ENCODE data around the gene C10orf95. TPM values are rescaled to one million over a fixed set of nuclear protein-coding genes. Genes with fewer than 3 reads are reported as not detected.

The C10orf95 gene
- total and polyA plus RNA-seq, 2 of the 13 experiments (the other 11 are each of a cell fraction or from before 2014, with no cell fraction given) = 0.05 to 0.07 TPM

DNA sequence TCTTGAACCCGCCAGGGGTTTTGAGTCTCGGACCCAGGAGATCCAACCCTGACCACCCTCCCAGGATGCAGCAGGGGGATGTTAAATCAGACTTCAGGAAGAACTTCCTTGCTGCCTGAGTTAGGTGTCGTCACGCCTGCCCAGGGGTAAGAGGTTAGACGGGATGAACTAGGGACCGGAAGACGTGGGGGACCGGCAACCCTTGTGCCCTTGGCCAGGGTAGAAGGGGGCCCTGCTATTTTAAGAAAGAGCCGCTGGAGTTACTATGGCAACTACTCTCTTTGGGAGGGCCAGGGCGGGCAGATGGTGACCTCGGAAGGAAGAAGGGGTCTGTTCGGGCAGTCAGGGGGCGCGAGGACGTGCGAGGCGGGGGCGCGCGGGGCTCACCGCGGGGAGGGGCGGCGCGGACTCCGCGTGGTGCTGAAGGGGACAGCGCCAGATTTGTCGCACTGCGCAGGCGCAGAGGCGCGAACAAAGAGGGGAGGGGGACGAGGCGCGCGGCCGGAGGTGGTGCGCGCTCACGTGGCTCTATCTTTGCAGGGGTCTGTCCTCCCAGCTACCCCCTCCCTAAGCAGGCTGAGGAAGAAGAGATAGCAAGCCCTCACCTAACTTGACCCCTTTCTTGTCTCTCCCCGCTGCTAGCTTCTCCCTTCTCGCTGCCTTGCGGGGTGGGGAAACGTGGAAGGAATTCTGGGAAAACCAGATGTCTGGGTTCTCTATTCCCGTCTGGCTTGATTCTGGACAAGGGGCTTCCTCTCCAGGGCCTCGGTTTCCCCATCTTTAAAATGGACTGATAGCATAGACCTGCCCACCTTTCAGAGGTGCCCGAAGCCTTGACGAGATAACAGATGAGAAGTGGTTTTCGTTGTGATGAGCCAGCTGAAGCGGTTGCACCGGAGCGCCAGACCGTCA lies 31.8 kb downstream of the C10orf95 start (continued):
- TF ChIP-seq, protein P1, sequence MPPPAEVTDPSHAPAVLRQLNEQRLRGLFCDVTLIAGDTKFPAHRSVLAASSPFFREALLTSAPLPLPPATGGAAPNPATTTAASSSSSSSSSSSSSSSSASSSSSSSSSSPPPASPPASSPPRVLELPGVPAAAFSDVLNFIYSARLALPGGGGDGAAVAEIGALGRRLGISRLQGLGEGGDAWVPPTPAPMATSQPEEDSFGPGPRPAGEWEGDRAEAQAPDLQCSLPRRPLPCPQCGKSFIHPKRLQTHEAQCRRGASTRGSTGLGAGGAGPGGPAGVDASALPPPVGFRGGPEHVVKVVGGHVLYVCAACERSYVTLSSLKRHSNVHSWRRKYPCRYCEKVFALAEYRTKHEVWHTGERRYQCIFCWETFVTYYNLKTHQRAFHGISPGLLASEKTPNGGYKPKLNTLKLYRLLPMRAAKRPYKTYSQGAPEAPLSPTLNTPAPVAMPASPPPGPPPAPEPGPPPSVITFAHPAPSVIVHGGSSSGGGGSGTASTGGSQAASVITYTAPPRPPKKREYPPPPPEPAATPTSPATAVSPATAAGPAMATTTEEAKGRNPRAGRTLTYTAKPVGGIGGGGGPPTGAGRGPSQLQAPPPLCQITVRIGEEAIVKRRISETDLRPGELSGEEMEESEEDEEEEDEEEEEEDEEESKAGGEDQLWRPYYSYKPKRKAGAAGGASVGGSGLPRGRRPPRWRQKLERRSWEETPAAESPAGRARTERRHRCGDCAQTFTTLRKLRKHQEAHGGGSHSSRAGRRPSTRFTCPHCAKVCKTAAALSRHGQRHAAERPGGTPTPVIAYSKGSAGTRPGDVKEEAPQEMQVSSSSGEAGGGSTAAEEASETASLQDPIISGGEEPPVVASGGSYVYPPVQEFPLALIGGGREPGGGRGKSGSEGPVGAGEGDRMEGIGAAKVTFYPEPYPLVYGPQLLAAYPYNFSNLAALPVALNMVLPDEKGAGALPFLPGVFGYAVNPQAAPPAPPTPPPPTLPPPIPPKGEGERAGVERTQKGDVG (CRISPR knock-in tag; IDR thresholded peaks at IDR 0.05; ENCODE audit: borderline replicate concordance) = no peak
- TF ChIP-seq ZNF746 (CRISPR knock-in tag; IDR thresholded peaks at IDR 0.05) (no peak), HNF1B (CRISPR knock-in tag; IDR thresholded peaks at IDR 0.05) (no peak), RXRB (CRISPR knock-in tag; IDR thresholded peaks at IDR 0.05; ENCODE audit: borderline replicate concordance) (no peak; the same call in 1 of the 2 replicates), ZSCAN9 (CRISPR knock-in tag; IDR thresholded peaks at IDR 0.05; ENCODE audit: borderline replicate concordance) (peak; percentile 89; the same call in 1 of the 2 replicates), DDIT3 (CRISPR knock-in tag; IDR thresholded peaks at IDR 0.05) (no peak), POLR2AphosphoS5 (IDR thresholded peaks at IDR 0.05; ENCODE audit: low read depth, low read length) (no peak), POLR2A (IDR thresholded peaks at IDR 0.05; ENCODE audit: insufficient read depth in 1 of 2, low read depth in 2 of 2, low read length in 2 of 2) (no peak), ZNF451 (CRISPR knock-in tag; IDR thresholded peaks at IDR 0.05) (peak; percentile 31), ZBTB46 (CRISPR knock-in tag; IDR thresholded peaks at IDR 0.05; ENCODE audit: borderline replicate concordance) (no peak), ZNF333 (CRISPR knock-in tag; IDR thresholded peaks at IDR 0.05; ENCODE audit: borderline replicate concordance) (0 out of 2 replicates have a peak, but pooled peaks have one; percentile 57), ZHX1 (CRISPR knock-in tag; IDR thresholded peaks at IDR 0.05; ENCODE audit: low read depth) (no peak), MEIS1 (CRISPR knock-in tag; IDR thresholded peaks at IDR 0.05; ENCODE audit: borderline replicate concordance) (no peak)
- TF ChIP-seq, protein P2, sequence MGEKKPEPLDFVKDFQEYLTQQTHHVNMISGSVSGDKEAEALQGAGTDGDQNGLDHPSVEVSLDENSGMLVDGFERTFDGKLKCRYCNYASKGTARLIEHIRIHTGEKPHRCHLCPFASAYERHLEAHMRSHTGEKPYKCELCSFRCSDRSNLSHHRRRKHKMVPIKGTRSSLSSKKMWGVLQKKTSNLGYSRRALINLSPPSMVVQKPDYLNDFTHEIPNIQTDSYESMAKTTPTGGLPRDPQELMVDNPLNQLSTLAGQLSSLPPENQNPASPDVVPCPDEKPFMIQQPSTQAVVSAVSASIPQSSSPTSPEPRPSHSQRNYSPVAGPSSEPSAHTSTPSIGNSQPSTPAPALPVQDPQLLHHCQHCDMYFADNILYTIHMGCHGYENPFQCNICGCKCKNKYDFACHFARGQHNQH (CRISPR knock-in tag; IDR thresholded peaks at IDR 0.05) = no peak; the same call in 1 of the 2 replicates
